Measurements from ENCODE around the gene GABBR2. TPM values are rescaled to one million over a fixed set of nuclear protein-coding genes. Genes with fewer than 3 reads are reported as not detected.

The GABBR2 gene
- total and polyA plus RNA-seq, 4 experiments from 2014 or later, result not detected

Other genes starting within 250 kb of the GABBR2 start
- 10 to 100 TPM; 10.1 to 12.2 TPM for gene ANKS6, start 87.6 kb upstream of the GABBR2 start, total RNA-seq
- 1 to 10 TPM; 2.5 to 9.2 TPM for gene ANKS6, start 87.6 kb upstream of the GABBR2 start, polyA plus RNA-seq
- 10 to 100 TPM; 11.1 to 13.8 TPM for gene GALNT12, start 98.7 kb upstream of the GABBR2 start, total RNA-seq
- 1 to 10 TPM; 3.1 to 6.1 TPM for gene GALNT12, start 98.7 kb upstream of the GABBR2 start, polyA plus RNA-seq
- not detected for gene COL15A1, start 235.0 kb upstream of the GABBR2 start, total RNA-seq
- gene COL15A1, start 235.0 kb upstream of the GABBR2 start, polyA plus RNA-seq, result not detected

Measured in CD4-positive, alpha-beta memory T cell (primary cell).